Smooth muscle cell (in vitro differentiated cells): ENCODE measurements around the gene SLC24A3. TPM values are rescaled to one million over a fixed set of nuclear protein-coding genes. Genes with fewer than 3 reads are reported as not detected.

ENCODE experiments used
- DNase-seq: peaks from one replicate; lab custom pipeline; 2025; ENCODE audit not compliant: unreplicated experiment; lab: John Stamatoyannopoulos, UW
- H2AFZ ChIP-seq: fragments of 200-600 bp; sonication (generic); 2 replicates; pipeline ENCODE4 v1.6.0; 2016; ENCODE audit warnings: antibody characterized with exemption, low read depth, mild to moderate bottlenecking
- H3F3A ChIP-seq: fragments of 200-600 bp; sonication (generic); 2 replicates; pipeline ENCODE4 v1.6.0; 2017; ENCODE audit warnings: antibody characterized with exemption, low read depth
- H3K27ac ChIP-seq: fragments of 200-600 bp; sonication (generic); 2 replicates; pipeline ENCODE4 v1.5.1; 2016; ENCODE audit warnings: low read depth, mild to moderate bottlenecking
- H3K27me3 ChIP-seq: fragments of 200-600 bp; sonication (generic); 2 replicates; pipeline ENCODE4 v1.6.1; 2016; ENCODE audit warnings: low read depth, mild to moderate bottlenecking
- H3K36me3 ChIP-seq: fragments of 200-600 bp; sonication (generic); 2 replicates; pipeline ENCODE4 v1.5.1; 2016; ENCODE audit warnings: low read depth
- H3K4me1 ChIP-seq: fragments of 200-600 bp; sonication (generic); 2 replicates; pipeline ENCODE4 v1.5.1; 2016; ENCODE audit warnings: low read depth
- H3K4me2 ChIP-seq: fragments of 200-600 bp; sonication (generic); 2 replicates; pipeline ENCODE4 v1.6.0; 2016; ENCODE audit warnings: mild to moderate bottlenecking
- H3K4me3 ChIP-seq: fragments of 200-600 bp; sonication (generic); 2 replicates; pipeline ENCODE4 v1.5.1; 2016; ENCODE audit warnings: mild to moderate bottlenecking
- H3K79me2 ChIP-seq: fragments of 200-600 bp; sonication (generic); 2 replicates; pipeline ENCODE4 v1.6.0; 2016; ENCODE audit warnings: low read depth, mild to moderate bottlenecking
- H3K9ac ChIP-seq: fragments of 200-600 bp; sonication (generic); 2 replicates; pipeline ENCODE4 v1.6.0; 2016; ENCODE audit warnings: low read depth
- H3K9me3 ChIP-seq: fragments of 200-600 bp; sonication (generic); replicated peaks from 2 replicates; pipeline ENCODE4 v1.5.1; 2016; ENCODE audit warnings: low read depth
- H4K20me1 ChIP-seq: fragments of 200-600 bp; sonication (generic); 2 replicates; pipeline ENCODE4 v1.6.0; 2016; ENCODE audit warnings: low read depth
- WGBS: methylation state at CpG from one replicate; pipeline ENCODE4 v1.1.7; 2016; ENCODE audit warnings: low lambda C conversion rate; 5-methylcytosine and 5-hydroxymethylcytosine counted together
- polyA plus RNA-seq: library from polyadenylated mRNA; unstranded; fragments of >200 nt; fragmentation: Nextera tagmentation; extraction: Ambion mirVana; gene quantifications from 2 replicates; pipeline ENCODE4 v1.2.1, GENCODE V29; 2016
- total RNA-seq: library from RNA; depleted of rRNA; stranded (reverse); fragments of >200 nt; gene quantifications from 2 replicates; pipeline ENCODE4 v1.2.3, GENCODE V29; 2014
- TF ChIP-seq, protein P1 (sequence below): fragments of 200-600 bp; sonication (generic); IDR thresholded peaks from 2 replicates; pipeline ENCODE4 v1.5.1; 2017; ENCODE audit warnings: borderline replicate concordance, mild to moderate bottlenecking, antibody characterized with exemption; ENCODE audit not compliant: insufficient read depth, poor library complexity, severe bottlenecking

The SLC24A3 gene
- total and polyA plus RNA-seq, 2 experiments from 2014 or later: 2.5 to 3.2 TPM

DNA sequence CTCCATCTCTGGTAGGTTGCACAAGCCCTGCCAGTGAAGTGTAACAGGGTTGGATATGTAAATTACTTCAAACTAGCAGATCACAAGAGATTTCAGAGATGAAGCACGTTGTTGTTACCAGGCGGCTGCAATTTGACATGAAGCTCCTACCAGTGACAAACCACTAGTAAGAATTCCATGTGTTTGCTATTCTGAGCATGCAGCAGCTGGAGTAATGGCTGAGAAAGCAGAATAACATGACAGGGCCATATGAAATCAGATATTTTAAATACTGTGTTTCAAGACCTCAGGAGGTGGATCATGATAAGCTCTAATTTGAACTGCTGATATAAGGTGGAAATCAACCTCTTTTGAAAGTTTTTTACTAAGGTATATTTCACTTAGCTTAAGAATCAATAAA lies 557.1 kb downstream of the SLC24A3 start:
- TF ChIP-seq, protein P1, sequence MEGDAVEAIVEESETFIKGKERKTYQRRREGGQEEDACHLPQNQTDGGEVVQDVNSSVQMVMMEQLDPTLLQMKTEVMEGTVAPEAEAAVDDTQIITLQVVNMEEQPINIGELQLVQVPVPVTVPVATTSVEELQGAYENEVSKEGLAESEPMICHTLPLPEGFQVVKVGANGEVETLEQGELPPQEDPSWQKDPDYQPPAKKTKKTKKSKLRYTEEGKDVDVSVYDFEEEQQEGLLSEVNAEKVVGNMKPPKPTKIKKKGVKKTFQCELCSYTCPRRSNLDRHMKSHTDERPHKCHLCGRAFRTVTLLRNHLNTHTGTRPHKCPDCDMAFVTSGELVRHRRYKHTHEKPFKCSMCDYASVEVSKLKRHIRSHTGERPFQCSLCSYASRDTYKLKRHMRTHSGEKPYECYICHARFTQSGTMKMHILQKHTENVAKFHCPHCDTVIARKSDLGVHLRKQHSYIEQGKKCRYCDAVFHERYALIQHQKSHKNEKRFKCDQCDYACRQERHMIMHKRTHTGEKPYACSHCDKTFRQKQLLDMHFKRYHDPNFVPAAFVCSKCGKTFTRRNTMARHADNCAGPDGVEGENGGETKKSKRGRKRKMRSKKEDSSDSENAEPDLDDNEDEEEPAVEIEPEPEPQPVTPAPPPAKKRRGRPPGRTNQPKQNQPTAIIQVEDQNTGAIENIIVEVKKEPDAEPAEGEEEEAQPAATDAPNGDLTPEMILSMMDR: no peak
- Histone ChIP-seq H3K4me3 (no peak overlapping the region), H3K9me3 (no peaks in the 10 kb centered on the region), H3K27ac (no peak overlapping the region), H2AFZ (no peak overlapping the region), H3K36me3 (no peaks in the 10 kb centered on the region), H4K20me1 (no peaks in the 10 kb centered on the region), H3K27me3 (no peaks in the 10 kb centered on the region), H3K4me1 (no peaks in the 10 kb centered on the region), H3K4me2 (no peak overlapping the region), H3F3A (no peaks in the 10 kb centered on the region), H3K9ac (no peak overlapping the region), H3K79me2 (peaks cover 8% of the 10 kb centered on the region)
- 76% methylated on average over 2 of the region's 2 CpGs for WGBS
- no peak for DNase-seq

DNA sequence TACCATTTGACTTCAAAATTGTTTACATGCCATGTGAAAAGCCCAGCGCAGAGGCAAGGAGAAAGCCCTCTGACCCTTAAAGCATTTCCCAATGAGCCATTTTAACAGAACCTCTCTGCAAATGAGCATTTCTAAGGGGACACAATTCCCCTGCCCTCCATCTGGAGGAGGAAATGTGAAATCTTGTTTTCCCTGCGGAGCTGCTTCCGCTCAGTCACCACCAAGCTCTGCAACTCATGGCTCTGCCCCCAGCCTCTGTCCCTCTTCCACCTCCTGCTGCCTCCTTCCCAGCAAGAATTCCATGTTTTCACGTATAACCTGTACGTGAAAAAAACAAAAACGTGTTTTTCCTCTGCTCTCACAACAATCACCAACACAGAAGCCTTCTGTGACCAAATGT lies 557.9 kb downstream of the SLC24A3 start:
- H3K4me3 ChIP-seq: no peak overlapping the region
- H3K27me3 ChIP-seq: no peaks in the 10 kb centered on the region
- DNase-seq: no peak
- H2AFZ ChIP-seq: no peak overlapping the region
- H3K4me2 ChIP-seq: no peak overlapping the region
- no peaks in the 10 kb centered on the region for H3K9me3 ChIP-seq
- peaks cover 2% of the 10 kb centered on the region for H3K79me2 ChIP-seq
- no peaks in the 10 kb centered on the region for H3K4me1 ChIP-seq
- H4K20me1 ChIP-seq: no peaks in the 10 kb centered on the region
- no peak overlapping the region for H3K27ac ChIP-seq
- WGBS: 56% methylated on average over 6 of the region's 6 CpGs
- H3K9ac ChIP-seq: no peak overlapping the region
- no peaks in the 10 kb centered on the region for H3F3A ChIP-seq
- H3K36me3 ChIP-seq: no peaks in the 10 kb centered on the region
- TF ChIP-seq, protein P1: no peak

DNA sequence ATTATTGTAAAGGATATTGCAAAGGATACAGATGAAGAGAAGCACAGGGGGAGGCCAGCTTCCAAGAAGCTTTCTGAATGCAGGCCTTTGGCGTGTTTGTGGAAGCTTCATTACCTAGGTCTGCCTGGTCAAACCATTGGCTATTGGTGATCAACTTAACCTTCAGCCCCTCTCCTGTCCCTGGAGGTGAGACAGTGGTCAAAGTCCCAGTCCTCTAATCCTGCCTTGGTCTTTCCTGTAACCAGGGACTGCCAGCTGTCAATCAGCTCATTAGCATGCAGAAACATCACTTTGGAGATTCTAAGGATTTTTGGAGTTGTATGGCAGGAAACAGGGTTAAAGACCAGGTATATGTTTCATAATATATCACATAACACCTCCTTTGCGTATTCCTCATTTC lies 558.6 kb downstream of the SLC24A3 start:
- Histone ChIP-seq H3K36me3 (no peaks in the 10 kb centered on the region), H3F3A (no peaks in the 10 kb centered on the region), H4K20me1 (no peaks in the 10 kb centered on the region), H3K9me3 (no peaks in the 10 kb centered on the region), H3K4me1 (no peaks in the 10 kb centered on the region), H3K9ac (no peak overlapping the region), H3K27me3 (no peaks in the 10 kb centered on the region), H3K4me3 (no peak overlapping the region), H3K4me2 (no peak overlapping the region), H3K79me2 (no peaks in the 10 kb centered on the region), H2AFZ (no peak overlapping the region), H3K27ac (no peak overlapping the region)
- no peak for DNase-seq
- 91% methylated on average over 2 of the region's 2 CpGs for WGBS
- TF ChIP-seq, protein P1: no peak
